GM18507 (cell line): ENCODE measurements around the gene MED13L.

Experiments used
- DNase-seq: peaks from one replicate; pipeline ENCODE4 v3.0.0; 2011; ENCODE audit warnings: low read depth; ENCODE audit not compliant: insufficient read length; ENCODE audit errors: extremely low spot score
- FAIRE-seq: peaks from 2 replicates; lab custom pipeline; 2011; peaks lifted over from hg19 to GRCh38; lab: Jason Lieb, UNC

MED13L gene

DNA sequence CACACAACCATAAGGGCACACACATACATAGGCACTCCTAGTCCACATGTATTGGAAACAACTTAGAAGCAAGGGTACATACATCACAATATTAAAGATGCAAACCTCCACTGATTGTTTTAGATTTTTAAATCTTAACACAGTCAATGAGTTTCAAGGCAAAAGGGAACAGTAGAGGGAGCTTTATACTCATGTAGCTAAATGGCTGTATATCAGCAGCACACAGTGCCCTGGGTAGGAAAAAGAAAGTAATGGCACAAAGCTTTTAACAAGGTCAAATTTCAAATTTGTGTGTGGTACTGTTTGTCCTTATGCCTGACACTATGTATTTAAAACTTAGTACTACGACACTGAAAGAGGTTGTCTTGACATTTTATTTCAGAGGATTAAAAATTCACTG lies 262.0 kb downstream of the MED13L start:
- FAIRE-seq: no peak
- DNase-seq: no peak

DNA sequence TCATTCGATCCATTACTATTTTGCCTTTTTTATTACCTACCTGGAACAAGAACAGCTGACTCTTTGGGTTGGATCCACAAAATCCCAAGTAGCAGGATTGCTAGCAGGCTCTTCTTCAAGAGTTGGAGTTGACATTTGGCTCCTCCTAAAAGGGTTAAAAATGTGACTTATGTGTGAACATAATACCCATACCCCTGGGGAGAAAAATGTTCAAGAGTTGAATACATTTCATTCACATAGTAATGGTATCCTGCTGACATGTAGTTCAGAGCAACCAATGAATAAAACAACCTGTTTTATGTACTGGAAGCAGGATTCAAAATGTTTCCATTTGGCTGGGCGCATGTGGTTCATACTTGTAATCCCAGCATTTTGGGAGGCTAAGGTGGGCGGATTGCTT lies 264.7 kb downstream of the MED13L start:
- FAIRE-seq: no peak
- DNase-seq: no peak

DNA sequence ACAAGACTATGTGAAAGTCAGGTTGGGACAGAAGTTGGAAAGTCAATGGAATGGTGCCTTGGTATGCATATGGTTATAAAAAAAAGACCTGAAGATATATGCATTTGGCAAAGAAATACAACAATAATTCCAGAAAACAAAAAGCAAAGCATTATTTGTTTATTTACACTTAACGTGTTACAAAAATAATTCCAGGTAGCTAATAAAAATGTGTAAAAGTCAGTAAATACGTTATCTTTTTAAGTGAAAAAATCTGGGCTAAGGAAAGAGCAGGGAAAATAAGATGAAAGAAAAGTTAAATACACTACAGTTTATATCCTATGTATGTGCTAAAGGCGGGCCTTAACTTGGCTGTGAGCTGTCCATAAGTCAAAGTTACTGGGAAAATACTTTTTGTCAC lies 266.3 kb downstream of the MED13L start:
- DNase-seq: no peak
- FAIRE-seq: no peak

DNA sequence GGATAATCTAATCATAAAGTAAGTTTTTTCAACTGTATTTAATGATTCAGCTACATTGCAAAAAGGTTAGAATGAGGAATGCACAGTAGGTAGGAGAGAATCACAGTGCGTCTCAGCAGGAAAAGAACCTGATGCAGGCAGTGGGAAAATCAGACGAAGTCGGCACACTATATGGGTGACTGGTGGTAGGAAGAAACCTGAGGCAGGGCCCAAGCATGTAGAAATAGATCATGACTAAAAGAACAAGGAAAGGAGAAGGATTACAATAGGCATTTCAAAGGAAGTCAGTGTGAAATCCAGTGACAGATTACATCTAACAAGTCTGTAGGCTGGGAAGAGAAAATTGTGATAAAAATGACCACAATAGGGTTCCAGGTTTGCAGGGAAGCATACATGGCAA lies 267.0 kb downstream of the MED13L start:
- DNase-seq (no peak), FAIRE-seq (no peak)

DNA sequence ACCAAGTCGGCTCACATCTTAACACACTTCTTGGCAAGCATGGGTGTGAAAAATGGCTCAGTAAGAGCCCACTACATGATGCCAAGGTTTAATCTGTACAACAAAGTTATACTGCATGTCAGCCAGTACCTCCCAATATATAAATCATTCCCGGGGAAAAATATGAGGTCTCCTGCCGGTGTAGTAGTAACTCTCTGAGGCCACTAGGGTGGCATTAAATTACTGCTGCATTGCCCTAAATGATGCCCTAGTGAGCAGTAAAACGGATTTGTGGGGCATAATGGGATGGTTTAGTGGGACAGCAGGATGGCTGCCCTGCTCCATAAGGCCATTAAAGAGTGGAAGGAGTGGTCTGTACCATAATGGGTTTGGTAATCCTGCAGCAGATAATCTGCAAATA lies 267.7 kb downstream of the MED13L start:
- DNase-seq (no peak), FAIRE-seq (no peak)

DNA sequence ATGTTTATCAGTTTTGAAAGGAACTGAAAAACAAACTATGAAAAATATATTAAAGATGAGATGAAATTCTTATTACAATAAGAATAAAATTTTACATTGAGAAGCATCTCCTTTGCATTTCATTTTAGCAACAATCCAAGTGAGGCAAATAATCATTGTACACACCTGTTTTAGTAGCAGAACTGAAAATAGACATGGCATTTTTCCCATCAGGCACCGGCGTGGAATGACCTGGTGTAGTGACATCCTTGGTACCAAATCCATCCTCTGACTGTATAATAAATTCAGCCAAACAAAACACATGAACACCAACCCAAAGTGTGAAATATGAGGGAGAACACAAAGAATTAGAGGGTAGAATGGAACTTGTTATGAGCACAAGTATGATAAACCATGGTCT lies 271.4 kb downstream of the MED13L start:
- DNase-seq (no peak), FAIRE-seq (no peak)

DNA sequence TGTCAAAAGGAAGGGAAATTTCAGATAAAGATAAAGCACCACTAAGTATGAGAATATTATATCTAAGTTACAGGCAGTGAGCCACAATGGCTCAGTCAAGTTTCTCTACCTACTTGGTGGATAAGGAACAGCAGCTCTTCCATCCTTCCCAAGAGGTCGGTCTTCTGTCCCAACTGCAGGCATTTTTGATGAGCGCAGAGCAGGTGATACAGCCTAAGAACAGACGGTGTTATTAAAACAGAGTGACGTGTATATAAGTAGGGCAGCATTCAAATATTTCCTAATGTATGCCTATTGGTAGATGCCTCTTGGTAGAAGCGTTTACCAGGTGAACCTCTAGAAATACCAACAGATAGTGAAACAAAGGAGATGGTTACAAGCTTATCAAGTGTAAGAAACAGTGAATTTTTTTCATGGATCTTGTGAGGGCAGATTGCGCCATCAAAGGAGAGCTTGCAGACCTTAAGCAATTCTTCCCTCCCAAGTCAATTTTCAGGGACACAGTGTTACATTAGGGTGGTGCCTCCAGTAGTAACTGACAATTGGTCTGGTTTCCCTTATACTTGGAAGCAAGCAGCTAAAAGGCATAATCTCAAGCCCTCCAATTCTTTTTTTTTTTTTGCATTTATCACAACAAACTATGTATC lies 274.5 kb downstream of the MED13L start:
- no peak for FAIRE-seq

DNA sequence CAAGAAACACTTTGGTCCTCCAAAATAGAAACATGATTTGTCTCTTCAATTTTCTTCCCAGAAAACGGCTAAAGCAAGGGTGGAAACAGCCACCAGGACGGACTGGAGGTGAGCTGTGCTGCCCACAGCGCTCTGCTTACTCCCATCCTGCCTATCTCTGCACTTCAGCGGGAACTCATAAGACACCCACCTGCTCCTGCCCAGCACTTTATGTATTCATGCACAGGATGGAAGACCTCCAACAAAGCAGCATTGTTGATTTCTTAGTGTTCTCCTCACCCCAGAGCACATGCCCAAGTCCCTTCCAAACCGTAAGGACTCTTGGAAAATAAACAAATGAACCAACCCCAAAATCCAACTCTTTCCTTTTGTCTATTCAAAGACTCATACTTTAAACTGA lies 277.2 kb downstream of the MED13L start:
- no peak for FAIRE-seq

More for the DNA sequence above, 274.5 kb downstream of the MED13L start:
- no peak for DNase-seq

DNA sequence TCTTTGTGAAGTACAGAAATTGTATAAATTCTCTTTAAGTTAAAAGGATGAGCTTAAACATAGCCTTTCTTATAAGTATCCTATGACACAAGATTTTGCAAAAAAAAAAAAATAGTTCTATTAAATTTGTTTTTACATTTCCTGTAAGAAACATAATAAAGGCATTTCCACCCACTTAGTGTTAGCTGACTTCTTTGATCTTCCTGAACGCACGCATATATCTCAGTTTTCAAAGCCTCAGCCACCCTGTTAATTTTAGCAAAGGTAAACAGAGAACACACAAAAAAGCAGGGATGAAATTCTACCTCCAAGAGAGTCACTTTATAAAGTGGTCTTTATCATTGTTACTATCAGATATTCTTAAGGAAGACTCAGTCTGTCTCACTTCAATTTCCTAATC lies 277.9 kb downstream of the MED13L start:
- DNase-seq: no peak
- FAIRE-seq: no peak

More for the DNA sequence above, 277.2 kb downstream of the MED13L start:
- DNase-seq: no peak

DNA sequence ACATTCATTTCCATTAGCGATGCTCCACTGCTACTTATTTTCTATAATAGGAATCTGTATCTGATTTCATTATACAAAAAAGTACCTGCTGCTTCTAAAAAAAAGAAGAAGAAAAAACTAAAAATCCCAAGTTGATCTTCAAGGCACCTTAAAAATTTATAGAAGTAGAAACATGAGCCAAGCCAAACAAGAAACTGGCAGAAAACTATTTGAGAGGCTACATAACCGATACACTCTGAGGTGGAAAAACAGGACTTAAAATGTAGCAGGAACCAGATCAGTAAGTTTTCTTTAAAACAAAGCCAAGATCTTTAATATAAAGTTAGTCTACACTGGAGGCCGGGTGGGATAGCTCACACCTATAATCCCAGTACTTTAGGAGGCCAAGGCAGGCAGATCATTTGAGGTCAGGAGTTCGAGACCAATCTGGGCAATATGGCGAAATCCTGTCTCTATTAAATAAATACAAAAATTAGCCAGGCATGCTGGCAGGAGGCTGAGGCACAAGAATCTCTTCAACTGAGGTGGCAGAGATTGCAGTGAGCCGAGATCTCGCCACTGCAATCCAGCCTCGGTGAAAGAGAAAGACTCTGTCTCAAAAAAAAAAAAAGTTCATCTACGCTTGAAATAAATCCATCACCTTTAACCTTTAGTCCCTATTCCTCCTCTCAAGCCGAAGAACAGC lies 278.6 kb downstream of the MED13L start:
- DNase-seq (no peak), FAIRE-seq (no peak)

DNA sequence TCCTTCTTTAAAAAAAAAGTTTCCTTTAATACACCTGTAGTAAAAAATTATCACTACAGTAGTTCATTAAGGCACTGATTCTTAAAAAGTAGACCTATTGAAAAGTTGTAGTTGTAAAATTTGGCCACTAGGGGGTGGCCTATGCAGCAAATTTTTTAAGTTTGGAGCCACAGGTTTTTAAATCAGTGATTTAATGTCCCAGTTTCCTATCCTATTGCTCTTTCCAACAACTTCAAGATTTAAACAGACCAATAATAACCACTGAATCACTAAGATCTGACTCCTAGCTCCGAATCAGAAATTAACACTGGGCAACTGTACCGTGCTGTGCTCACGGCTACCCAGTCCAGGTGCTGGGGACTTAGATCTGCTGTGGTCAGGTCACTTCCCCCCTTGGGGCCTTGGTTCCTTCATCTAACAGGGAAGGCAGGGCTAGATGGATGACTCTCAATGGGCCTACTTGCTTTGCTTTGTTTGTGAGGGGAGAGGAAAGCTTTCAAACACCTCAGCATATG lies 279.3 kb downstream of the MED13L start:
- peak; percentile 3 for DNase-seq
- peak; percentile 75 for FAIRE-seq

DNA sequence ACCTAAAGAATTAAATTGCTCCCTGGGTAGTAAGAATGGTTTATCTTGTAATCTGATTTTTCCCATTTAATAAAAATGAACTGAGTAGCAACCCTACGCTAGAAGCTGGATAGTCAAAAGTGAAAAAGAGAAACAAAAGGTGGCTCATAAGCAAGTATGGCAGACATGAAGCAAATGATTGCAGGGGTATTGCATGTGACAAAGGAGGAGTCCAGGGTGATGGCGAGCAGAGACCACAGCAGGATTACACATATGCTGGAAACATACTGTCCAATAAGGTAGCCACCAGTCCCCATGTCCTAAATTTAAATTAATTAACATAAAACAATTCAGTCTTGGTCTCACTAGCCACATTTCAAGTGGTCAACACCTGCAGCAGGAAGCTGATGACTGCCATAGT lies 283.8 kb downstream of the MED13L start:
- FAIRE-seq (no peak), DNase-seq (no peak)

DNA sequence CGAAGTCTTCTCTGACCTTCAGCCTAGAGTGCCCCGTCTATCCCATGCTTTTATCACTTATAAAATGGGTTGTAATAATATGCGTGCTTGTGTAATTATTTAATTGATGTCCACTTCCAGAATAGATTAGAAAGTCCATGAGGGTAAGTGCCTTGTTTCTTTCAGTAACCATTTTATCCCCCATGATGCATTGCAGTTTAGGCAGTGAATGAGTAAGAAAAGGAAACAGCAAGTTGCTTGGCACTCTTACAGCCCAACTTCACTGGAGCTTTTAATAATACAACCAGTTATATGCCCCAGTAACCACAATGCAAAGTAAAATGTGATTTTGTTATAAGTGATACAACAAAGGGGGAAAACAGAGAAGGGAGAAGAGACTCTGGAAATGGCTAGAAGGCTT lies 287.3 kb downstream of the MED13L start:
- FAIRE-seq: no peak
- no peak for DNase-seq

DNA sequence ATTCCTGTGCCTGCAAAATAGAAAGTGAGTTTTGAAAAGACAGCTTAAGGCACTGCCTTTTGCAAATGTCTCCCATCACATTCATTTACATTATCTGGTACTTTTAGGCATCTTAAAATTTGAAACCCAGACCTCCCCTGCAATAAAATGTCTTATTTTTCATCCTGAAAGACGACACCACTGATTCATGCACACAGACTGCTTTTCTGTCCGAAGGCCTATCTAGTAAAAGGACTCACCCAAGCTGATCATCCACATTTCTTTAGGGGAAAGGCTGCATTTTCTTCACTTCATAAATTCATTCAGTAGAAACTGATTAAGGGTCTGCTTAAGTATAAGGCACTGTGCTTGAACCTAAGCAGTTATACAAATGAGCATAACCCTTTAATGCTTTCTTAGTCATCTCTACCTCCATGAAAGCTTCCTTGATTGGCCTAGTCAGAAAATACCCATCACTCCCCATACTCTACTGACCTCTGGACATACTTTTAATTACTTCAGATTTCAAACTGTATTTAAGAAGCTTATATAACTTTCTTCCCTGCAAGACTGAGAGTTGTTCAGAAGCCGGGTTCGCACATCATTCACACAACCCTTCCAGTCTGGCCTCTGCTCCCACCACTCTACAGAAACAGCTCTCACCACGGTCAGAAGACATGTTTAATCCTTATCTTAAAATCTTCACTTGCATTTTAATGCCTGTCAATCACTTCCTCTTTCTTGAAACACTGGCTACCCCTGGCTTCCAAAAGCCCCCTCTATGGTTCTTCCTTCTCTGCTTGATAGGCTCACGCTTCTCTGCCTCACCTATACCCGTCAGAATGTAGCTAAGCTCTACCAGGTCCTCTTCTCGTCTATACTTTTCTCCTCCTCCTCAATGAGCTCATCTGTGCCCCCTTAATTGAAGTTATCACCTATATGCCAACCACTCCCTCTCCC lies 288.6 kb downstream of the MED13L start:
- no peak for FAIRE-seq

DNA sequence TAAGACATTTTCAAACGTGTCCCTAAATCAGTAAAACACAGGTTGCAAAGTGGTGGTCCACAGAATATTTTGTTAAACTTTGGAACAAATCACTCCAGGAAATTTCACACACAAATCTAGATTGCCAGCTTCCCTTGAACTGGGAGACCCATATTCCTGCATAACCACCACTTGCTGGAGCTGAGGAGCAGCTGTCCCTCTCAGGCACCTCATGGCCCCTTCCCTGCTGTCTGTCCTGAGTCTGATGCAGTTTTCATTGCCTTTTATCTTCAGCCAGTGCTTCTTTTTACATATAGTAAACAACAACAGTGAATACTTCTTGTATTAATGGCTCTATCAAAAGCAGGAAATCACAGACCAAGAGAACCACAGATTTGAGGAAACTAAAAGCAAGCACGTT lies 289.3 kb downstream of the MED13L start:
- no peak for FAIRE-seq
- DNase-seq: no peak

More for the DNA sequence above, 288.6 kb downstream of the MED13L start:
- no peak for DNase-seq

DNA sequence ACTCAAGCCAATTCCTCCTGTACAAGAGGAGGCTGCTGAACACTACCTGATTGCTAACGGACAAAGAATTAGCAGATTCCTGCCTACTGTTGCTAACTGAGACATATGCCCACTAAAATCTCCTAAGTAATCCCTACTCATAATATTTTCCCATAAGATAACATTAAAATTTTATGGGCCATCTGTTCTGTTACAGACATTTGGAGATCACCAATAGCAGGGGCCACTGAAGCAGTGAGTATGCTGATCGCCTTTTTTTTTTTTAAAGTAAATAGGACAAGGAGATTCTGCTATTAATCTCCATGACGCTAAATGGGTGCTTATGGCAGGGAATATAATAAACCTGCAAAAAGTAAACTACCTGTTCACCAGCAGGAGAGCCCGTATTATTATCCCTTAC lies 292.9 kb downstream of the MED13L start:
- no peak for DNase-seq
- FAIRE-seq: no peak

DNA sequence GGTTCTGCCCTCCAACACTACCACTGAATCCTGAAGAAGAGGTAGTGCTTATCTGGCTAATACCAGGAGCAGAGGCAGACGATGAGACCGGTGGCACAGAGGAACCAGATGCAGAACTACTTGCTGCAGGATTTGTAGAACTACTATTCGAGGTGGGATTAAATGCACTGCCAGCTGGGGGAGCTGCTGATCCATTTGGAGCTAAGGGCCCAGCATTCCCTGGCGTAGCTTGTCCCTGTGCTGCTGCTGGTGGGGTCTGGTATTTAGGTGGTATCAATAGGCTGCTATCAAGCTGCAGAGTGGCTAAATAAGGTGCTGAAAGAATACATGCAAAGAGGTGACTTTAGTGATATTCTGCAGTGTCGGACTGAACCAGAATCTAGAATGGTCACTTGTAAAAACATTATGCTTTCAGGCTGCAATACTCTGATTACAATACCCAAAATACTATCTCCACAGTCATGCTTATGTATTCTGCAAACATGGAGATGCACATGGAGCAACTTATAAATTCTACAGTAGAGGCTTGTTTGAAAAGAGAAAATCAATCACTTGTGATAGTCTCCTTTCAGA lies 294.2 kb downstream of the MED13L start:
- FAIRE-seq: no peak
- no peak for DNase-seq

DNA sequence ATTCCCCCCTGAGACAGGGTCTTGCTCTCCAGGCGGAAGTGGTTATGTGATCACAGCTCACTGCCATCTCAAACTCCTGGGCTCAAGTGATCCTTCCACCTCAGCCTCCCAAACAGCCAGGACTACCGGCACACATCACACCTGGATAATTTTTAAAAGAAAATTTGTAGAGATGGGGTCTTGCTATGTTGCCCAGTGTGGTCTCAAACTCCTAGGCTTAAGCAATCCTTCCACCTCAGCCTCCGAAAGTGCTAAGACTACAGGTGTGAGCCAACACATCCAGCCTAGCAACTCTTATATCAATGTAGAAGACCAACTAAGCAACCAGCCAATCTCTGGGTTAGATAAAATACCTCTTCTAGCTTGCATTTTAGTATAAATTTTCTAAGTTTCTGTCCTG lies 297.2 kb downstream of the MED13L start:
- no peak for DNase-seq
- no peak for FAIRE-seq

DNA sequence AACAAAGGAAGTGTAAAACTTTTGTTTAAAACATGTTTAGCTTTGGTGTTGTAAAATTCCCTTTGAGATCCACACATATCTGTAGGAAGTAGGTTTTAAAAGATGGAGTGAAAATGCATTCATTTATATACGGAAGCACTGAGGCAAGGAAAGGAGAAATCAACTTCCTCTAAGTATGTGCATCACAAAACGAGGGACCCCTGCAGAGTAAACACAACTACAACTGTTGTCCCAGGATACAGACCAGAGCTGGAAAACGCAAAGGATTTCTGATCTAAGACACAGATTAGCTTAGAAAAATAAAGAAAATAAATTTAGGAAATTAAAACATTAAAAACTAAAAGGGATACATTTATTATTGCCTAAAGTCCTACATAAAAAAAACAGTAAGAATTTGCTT lies 297.6 kb downstream of the MED13L start:
- FAIRE-seq (no peak), DNase-seq (no peak)

DNA sequence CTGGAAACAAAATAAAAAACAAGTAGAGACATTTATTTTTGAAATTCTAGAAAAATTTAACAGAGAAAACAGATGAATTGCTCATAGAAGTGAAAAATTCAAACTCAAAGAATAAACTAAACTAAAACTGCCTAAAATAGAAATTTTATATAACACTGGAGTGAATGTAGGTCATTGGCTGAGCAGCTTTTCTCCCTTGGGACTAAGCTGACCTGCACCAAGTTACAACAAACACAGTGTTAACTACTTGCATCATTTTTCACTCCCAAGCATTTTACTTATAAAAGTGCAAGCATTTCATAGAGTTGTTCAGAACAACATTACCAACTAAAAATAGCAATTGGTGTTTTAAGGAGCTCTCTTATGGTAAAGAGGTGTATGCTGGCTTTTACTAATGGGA lies 298.1 kb downstream of the MED13L start:
- FAIRE-seq: no peak
- DNase-seq: no peak
